IPS-15b (cell line): ENCODE data around the gene DCTN4.

ENCODE experiments used
- H3K27me3 ChIP-seq: one replicate; pipeline ENCODE4 v1.6.1; 2013; ENCODE audit warnings: low read length; ENCODE audit not compliant: control insufficient read depth, insufficient read depth
- H3K36me3 ChIP-seq: one replicate; pipeline ENCODE4 v1.6.1; 2013; ENCODE audit warnings: low read length; ENCODE audit not compliant: control insufficient read depth, insufficient read depth
- H3K4me1 ChIP-seq: one replicate; pipeline ENCODE4 v1.6.1; 2013; ENCODE audit warnings: mild to moderate bottlenecking, low read length; ENCODE audit not compliant: control insufficient read depth, insufficient read depth
- H3K4me3 ChIP-seq: one replicate; pipeline ENCODE4 v1.5.1; 2013; ENCODE audit warnings: low read depth, low read length
- H3K9ac ChIP-seq: one replicate; pipeline ENCODE4 v1.6.1; 2013; ENCODE audit warnings: low read depth, mild to moderate bottlenecking, low read length
- H3K9me3 ChIP-seq: one replicate; pipeline ENCODE4 v1.6.1; 2013; ENCODE audit warnings: mild to moderate bottlenecking, low read length; ENCODE audit not compliant: control insufficient read depth, insufficient read depth

Gene DCTN4

DNA sequence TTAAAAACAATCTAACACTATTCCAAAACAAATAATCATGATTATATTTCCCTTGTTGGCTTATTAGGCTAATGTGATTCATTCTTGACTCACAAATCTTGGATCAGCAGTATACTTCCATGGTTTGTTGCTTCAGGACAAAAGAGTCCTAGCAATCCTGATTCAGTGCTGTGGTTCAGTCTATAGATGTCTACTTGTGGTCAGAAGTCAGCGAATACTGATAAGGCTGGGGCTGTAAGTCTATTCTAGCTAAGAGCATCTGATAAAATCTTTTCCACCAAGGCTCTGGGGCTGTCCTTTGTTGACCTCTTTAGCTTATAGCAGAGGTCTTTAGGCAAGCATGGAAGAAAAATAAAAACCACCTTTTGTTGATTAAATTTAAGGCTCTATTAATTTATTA, 15.3 kb upstream of the DCTN4 start:
- no peaks in the 10 kb centered on the region for H3K4me1 ChIP-seq
- H3K9me3 ChIP-seq, result no peaks in the 10 kb centered on the region
- H3K36me3 ChIP-seq, result no peaks in the 10 kb centered on the region
- H3K27me3 ChIP-seq, result peaks cover 21% of the 10 kb centered on the region
- no peak overlapping the region for H3K4me3 ChIP-seq
- no peak overlapping the region for H3K9ac ChIP-seq

GRCh38 chr5:150771034-150771795, 12.4 kb upstream of the DCTN4 start:
- Histone ChIP-seq H3K9me3 (no peaks in the 10 kb centered on the region), H3K36me3 (no peaks in the 10 kb centered on the region), H3K9ac (no peak overlapping the region), H3K4me3 (no peak overlapping the region), H3K27me3 (peaks cover 20% of the 10 kb centered on the region), H3K4me1 (no peaks in the 10 kb centered on the region)

DNA sequence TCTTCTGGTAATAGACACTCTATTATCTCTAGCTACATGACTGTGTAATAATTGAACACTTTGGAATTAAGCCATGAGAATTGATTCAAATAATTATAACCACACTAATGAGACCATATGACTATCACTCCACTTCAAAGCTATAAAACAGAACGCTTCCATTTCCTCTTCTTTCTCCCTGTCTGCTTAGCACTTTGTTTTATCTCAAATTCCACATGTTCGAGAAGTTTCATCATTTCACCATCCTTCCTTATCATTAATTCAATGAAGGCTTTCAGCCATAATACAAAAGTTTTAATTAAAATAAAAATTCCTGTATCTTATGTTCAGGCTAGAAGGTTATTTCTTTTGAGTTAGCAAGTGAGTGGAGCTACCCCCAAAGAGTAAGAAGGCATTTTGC, 7.4 kb upstream of the DCTN4 start:
- Histone ChIP-seq H3K4me3 (no peak overlapping the region), H3K36me3 (no peaks in the 10 kb centered on the region), H3K9ac (no peak overlapping the region), H3K9me3 (no peaks in the 10 kb centered on the region), H3K4me1 (no peaks in the 10 kb centered on the region), H3K27me3 (peaks cover 22% of the 10 kb centered on the region)

DNA sequence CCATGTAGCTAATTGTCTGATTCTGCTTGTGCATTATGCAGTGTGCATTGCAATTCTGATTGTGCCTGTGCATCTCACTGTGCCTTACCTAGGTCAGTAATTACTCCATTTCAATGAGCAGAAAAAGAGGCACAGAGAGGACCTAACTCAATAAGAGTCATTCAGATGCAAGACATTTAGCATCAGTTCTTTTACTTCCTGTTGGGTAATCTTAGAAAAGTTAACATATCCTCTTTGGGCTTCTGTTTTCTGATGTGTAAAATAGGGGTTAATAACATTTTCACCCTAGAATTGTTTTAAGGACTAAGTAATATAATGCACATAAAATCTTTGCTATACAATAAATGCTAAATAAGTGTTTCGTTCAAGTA, 7.0 kb upstream of the DCTN4 start:
- H3K27me3 ChIP-seq, result peaks cover 26% of the 10 kb centered on the region
- no peaks in the 10 kb centered on the region for H3K9me3 ChIP-seq
- H3K36me3 ChIP-seq, result no peaks in the 10 kb centered on the region
- H3K4me1 ChIP-seq, result no peaks in the 10 kb centered on the region
- H3K4me3 ChIP-seq, result no peak overlapping the region
- no peak overlapping the region for H3K9ac ChIP-seq

- H3K4me1 ChIP-seq, result no peaks in the 10 kb centered on the region
- H3K4me3 ChIP-seq, result no peak overlapping the region
- peaks cover 32% of the 10 kb centered on the region for H3K27me3 ChIP-seq
- no peak overlapping the region for H3K9ac ChIP-seq
- no peaks in the 10 kb centered on the region for H3K9me3 ChIP-seq
- H3K36me3 ChIP-seq, result no peaks in the 10 kb centered on the region
Measured at GRCh38 chr5:150765011-150765798, 6.4 kb upstream of the DCTN4 start.

- Histone ChIP-seq H3K9ac (no peak overlapping the region), H3K4me1 (no peaks in the 10 kb centered on the region), H3K27me3 (peaks cover 36% of the 10 kb centered on the region), H3K9me3 (no peaks in the 10 kb centered on the region), H3K4me3 (no peak overlapping the region), H3K36me3 (no peaks in the 10 kb centered on the region)
Measured at GRCh38 chr5:150764530-150764929, 5.7 kb upstream of the DCTN4 start.

- Histone ChIP-seq H3K9ac (no peak overlapping the region), H3K4me1 (no peaks in the 10 kb centered on the region), H3K9me3 (no peaks in the 10 kb centered on the region), H3K4me3 (no peak overlapping the region), H3K27me3 (peaks cover 27% of the 10 kb centered on the region), H3K36me3 (no peaks in the 10 kb centered on the region)
Measured at GRCh38 chr5:150763023-150763769, 4.4 kb upstream of the DCTN4 start.

DNA sequence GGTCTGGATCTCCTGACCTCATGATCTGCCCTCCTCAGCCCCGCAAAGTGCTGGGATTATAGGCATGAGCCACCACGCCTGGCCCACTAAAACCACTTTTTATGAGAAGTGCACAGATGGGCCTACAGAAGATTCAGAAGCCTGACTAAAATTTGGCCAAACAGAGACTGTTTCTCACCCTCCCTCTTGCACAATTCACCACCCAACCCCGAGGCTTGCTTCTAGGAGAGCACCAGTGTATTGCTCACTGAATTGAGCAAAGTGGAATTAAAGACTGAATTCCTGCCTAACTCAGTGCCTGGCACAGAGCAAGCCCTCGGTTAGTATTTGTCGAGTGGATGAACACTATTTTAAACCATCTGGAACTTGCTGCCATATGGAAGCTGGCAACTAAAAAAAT, 3.4 kb upstream of the DCTN4 start:
- no peak overlapping the region for H3K4me3 ChIP-seq
- H3K9ac ChIP-seq, result no peak overlapping the region
- H3K36me3 ChIP-seq, result no peaks in the 10 kb centered on the region
- H3K27me3 ChIP-seq, result peaks cover 20% of the 10 kb centered on the region
- no peaks in the 10 kb centered on the region for H3K4me1 ChIP-seq
- H3K9me3 ChIP-seq, result no peaks in the 10 kb centered on the region

DNA sequence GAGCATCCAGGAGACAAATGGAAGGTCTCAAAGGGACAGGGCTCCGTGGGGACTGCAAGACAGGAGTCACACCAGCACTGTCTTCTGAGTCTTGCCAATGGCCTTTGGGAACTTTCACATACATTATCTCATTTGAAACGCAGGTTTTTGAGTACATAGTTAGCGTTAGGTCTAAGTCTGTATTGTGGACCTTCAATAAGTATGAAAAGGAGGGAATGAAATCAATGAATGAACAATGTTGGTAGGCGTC, 442 bp upstream of the DCTN4 start:
- Histone ChIP-seq H3K36me3 (no peaks in the 10 kb centered on the region), H3K9ac (no peak overlapping the region), H3K9me3 (no peaks in the 10 kb centered on the region), H3K27me3 (peaks cover 19% of the 10 kb centered on the region), H3K4me3 (peak overlapping the region; percentile 92), H3K4me1 (no peaks in the 10 kb centered on the region)

GRCh38 chr5:150758203-150758530, 650 bp downstream of the DCTN4 start:
- Histone ChIP-seq H3K4me3 (peak overlapping the region; percentile 92), H3K36me3 (peaks cover 5% of the 10 kb centered on the region), H3K9me3 (no peaks in the 10 kb centered on the region), H3K27me3 (peaks cover 19% of the 10 kb centered on the region), H3K4me1 (no peaks in the 10 kb centered on the region), H3K9ac (peak overlapping the region; percentile 91)

DNA sequence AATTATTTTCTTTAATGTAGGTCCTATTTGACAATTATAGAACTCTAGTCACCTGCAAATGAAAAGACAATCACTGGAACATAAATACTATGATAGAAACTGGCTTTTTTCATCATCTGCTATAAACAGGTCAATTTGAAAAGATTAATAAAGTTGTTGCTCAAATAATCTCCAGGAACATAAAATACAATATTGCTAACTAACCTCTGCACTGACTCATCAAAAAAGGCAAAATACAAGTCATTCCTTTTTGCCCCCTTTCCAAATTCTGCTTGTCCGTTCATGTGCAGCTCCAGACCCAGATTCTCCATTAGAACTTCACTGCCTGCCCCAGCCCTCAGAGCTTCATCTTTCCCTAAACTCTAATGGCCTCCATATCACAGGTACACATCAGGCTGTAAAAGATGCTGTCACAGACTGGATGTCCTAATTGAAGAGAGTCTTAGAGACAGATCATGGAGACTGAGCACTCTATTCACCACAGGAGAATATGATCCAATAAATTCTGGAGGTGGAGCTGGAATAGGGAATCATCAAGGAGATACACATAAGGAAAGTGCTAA, 1.6 kb downstream of the DCTN4 start:
- peaks cover 5% of the 10 kb centered on the region for H3K36me3 ChIP-seq
- H3K27me3 ChIP-seq, result peaks cover 19% of the 10 kb centered on the region
- no peak overlapping the region for H3K9ac ChIP-seq
- no peaks in the 10 kb centered on the region for H3K4me1 ChIP-seq
- H3K9me3 ChIP-seq, result no peaks in the 10 kb centered on the region
- peak overlapping the region; percentile 92 for H3K4me3 ChIP-seq
